HPDE6-E6E7 (cell line): ENCODE data around the gene MAMLD1.

Source experiments
- DNase-seq: peaks from one replicate; pipeline ENCODE4 v3.0.0; 2011; ENCODE audit warnings: missing footprints; ENCODE audit errors: extremely low spot score

The MAMLD1 gene

GRCh38 chrX:150502979-150503897 is 140.1 kb downstream of the MAMLD1 start:
- DNase-seq, result no peak

DNA sequence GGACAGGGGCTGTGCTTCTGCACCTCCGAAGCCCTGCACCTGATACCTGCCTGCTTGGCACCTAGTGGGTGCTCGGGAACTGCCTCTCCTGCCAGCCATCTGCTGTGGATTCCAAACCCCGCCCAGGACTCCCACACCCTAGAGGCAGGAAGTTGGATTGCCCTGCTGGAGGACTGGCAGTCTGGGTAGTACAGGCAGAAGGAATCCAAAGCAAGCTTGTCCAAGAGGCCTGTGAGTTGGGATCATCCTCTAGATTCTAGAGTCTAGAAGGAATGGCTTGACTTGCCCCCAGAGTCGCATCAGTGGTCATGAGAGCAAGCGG is 140.7 kb downstream of the MAMLD1 start:
- no peak for DNase-seq

DNA sequence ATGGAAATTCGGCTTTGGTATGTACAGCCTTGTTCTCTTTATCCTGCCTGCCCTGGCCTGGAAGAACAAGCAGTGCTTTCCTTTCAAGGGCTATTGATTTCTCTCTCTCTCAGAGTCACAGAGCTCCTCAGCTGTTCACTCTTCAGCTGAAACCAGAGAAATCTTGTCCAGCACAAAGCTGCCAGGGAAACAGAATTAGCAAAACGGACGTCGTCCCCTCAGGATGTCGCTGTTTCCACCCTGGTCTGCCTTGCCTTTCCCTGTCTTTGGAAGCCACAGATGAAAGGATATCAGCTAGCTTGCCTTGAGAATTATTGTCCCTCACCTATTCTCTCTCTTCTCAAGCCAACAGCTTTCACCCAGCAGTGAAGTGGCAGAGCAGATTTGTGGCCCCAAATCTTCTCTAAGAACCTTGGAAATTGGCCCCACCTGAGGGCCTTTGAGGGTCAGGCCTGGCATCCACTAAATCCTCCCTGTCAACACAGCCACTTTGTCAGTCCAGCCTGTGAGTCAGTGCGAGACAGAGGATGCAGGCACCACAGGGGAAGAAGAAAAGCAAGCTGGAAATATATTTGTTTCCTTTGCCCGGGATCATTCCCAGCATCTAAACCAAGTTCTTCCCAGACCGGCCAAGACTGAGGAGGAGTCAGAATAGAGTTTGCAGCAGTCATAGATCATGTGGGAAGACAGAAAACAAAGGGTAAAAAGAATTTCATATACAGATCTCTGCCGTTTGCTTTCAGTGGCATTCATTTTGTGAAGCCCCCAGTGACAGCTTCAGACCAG is 141.5 kb downstream of the MAMLD1 start:
- no peak for DNase-seq

GRCh38 chrX:150506020-150506419 is 142.9 kb downstream of the MAMLD1 start:
- DNase-seq, result no peak

DNA sequence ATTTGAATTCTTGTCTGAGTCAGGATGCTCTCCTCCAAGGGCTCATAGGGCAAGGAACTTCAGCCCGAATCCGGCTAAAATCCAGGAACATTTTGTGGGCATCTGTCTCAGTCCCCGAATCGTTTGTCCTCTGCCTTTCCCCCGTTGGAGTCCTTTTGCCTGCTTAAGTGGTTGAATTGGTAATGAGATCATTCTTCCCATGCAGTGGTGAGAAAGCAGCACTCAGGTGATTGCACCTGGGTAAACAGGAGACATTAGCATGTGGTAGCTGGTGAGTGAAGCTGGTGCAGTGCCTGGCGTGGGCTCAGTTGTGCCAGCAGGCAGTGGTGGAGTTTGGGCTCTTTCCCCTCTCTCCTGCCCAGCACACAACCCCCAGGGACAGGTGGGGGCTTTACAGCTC is 143.4 kb downstream of the MAMLD1 start:
- no peak for DNase-seq

- DNase-seq, result no peak
These were observed 144.2 kb downstream of the MAMLD1 start for GRCh38 chrX:150507251-150507856.

DNA sequence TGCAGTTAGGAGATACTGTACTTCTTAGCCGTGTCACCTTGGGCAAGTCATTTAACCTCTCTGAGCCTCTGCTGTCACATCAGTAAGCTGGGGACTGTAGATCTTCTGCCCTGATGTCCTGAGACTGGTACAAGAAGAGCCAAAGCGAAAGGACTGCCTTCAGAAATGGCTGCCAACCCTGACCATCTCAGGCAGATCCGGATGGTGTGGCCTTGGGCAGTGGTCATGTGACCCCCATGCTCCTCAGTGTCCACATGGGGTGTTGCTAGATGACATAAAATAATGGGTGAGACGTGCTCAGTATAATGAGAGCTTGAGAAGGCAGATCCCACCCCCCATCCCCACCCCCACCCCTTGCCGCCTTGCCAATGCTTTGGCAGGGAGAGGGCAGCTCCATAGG is 144.9 kb downstream of the MAMLD1 start:
- no peak for DNase-seq

DNA sequence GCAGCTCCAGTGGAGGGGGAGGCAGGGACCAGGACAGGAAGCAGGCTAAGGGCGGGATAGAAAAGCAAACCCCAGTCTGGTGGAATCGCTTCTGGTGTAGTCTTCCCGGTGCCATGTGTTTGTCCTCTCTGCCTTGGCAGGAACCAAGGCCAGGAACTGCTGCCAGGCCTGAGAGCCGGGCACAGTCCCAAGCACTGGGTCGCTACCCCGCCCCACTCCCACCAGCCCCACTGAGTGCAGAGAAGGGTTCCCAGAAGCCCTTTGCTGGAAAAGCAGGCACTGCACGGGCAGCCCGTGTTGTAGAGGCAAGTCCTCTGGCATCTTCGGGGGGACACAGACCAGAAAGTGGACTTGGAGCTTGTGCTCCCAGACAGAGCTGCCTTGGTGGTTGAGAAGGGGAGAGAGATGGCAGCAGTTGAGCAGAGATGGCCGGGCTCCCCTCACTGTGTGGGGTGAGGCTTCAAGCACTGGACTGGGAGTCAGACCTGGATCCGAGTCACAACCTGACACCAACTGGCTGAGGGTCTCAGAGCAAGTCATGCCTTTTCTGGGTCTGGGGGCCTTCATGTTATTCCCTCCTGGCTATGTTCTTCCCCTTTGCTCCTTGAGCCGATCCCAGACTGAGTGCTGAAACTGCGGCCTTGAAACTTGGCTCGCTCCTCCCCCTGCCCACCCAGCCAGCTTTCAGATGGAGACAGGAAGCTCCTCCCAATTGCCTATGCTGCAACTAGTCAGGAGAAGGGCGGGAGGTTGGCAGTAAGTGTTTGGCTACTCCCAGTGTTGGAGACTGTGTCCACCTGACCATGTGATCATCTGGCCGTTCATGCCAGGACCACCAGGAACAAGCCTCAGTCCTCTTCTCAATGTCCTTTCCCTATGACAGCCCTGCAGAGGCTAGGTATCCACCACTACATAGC is 145.6 kb downstream of the MAMLD1 start:
- no peak for DNase-seq

DNA sequence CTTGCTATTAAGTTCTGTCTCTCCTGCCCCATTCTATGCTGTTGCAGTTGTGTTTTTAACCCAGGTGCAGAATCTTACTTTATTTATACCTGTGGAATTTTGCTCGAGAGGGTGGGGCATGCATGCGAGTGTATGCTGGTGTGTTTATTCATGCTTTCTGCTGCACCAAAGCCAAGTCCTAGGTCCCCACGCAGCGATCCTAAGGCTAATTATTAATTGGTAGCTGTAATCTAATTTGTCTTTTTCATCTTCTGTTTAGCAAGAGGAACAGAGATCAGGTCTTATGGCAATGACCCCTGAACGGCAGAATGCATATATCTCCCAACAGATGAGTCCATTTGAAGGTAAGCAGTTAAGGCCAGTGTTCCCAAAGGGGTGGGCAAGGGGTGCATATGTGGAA is 146.6 kb downstream of the MAMLD1 start:
- no peak for DNase-seq

GRCh38 chrX:150512461-150512901 is 149.4 kb downstream of the MAMLD1 start:
- DNase-seq, result no peak

GRCh38 chrX:150513544-150513943 is 150.4 kb downstream of the MAMLD1 start:
- DNase-seq, result no peak

DNA sequence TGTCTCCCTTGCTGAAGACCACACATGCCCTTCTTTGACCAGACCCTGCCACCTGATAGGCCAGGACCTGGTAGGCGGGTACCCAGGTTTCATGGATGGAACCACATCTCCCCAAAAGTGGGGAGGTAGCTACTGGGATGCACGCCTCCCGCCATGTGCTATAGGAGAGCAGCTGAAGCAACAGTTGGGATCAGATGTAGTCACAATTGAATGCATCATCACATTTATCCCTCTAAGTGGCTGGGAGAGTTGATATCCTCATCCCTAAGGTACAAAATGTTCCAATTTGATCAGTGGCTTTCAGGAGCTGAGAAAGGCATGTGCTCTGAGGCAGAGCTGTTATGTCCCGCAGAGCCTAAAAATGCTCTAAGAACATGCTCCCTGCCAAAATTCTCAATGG is 151.3 kb downstream of the MAMLD1 start:
- DNase-seq, result no peak

- DNase-seq, result no peak
These were observed 152.7 kb downstream of the MAMLD1 start for GRCh38 chrX:150515801-150516200.

DNA sequence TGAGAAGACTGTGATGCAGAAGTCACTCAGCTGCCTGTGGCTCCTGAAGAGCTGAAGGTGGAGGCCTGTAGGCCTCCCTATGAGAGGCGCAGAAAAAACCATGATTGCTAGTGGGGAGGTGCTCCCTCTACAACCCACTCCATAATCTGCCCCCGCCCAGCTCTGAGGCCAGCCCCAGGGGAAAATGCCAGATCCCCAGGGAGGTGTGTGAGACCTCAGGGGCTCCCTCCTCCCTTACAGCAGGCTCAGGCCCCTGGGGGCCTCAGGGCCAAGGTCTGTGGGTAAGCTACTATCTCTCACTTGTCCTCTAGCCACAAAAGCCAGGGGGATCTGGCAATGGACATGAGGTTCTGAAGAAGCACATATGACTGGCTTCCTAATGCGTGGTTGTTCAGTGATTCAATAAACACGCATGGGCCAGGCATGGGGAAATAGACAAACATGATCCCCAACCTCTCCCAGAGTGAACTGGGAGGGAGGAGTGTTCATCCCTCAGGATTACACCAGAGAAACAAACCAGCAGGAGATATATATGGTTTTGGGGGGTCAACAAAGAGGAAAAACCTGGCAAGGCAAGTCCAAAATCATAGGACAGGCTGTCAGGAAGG is 154.3 kb downstream of the MAMLD1 start:
- no peak for DNase-seq

- no peak for DNase-seq
These were observed 159.4 kb downstream of the MAMLD1 start for GRCh38 chrX:150522494-150522893.

GRCh38 chrX:150525061-150525919 is 162.2 kb downstream of the MAMLD1 start:
- no peak for DNase-seq

- no peak for DNase-seq
These were observed 163.6 kb downstream of the MAMLD1 start for GRCh38 chrX:150526692-150527091.

DNA sequence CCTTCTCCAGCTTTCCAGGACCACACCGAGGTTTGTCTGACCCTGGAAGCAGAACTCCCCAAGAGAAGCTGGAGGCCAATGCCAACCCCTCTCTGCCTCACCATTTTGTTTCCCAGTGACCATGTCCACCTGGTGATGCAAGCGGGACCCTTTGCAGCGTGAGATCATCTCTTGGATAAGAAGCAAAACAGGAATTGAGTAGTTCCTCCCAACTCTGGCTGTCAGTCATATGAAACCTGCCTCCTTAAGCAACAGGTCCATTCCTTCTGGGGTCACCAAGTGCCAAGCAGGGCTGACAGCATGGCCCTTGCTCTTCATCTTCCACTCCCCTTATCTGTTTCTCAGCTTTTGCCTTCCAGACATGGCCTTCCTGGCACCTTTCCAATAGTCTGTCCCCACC is 164.0 kb downstream of the MAMLD1 start:
- DNase-seq, result no peak

- DNase-seq, result no peak
These were observed 166.5 kb downstream of the MAMLD1 start for GRCh38 chrX:150529587-150529986.

- no peak for DNase-seq
These were observed 167.7 kb downstream of the MAMLD1 start for GRCh38 chrX:150530821-150531220.
